HG03060 (cell line): ENCODE data around the gene NOC4L.

Experiments
- ATAC-seq: cut with Tn5 transposase; IDR thresholded peaks from one replicate; pipeline ENCODE4 v1.9.1; 2021; ENCODE audit warnings: low read depth, moderate number of reproducible peaks; ENCODE audit not compliant: unreplicated experiment

The NOC4L gene

DNA sequence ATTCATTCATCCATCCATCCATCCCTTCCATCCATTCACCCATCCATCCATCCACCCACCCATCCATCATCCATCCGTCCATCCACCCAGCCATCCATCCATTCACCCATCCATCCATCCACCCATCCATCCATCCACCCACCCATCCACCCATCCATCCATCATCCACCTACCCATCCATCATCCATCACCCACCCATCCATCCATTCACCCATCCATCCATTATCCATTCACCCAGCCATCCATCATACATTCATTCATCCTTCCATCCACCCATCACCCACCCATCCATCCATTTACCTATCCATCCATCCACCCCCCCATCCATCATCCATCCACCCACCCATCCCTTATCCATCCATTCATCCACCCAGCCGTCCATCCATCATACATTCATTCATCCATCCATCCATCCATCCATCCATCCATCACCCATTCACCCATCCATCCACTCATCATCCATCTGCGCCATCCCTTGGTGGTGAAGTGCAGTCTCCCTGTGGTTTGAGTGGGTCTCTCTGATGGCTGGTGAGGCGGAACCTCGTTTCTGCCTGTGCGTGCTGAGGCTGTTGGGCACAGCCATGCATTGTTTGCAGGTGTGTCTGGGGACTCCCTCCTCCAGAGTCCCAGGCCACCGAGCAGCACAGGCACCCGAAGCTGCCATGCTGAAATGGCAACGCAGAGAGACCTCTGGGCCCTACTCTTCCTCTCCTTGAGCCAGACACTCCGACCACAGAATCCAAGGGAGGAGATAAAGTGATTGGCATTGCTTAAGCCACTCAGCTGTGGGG, 22.7 kb downstream of the NOC4L start:
- no peak for ATAC-seq

DNA sequence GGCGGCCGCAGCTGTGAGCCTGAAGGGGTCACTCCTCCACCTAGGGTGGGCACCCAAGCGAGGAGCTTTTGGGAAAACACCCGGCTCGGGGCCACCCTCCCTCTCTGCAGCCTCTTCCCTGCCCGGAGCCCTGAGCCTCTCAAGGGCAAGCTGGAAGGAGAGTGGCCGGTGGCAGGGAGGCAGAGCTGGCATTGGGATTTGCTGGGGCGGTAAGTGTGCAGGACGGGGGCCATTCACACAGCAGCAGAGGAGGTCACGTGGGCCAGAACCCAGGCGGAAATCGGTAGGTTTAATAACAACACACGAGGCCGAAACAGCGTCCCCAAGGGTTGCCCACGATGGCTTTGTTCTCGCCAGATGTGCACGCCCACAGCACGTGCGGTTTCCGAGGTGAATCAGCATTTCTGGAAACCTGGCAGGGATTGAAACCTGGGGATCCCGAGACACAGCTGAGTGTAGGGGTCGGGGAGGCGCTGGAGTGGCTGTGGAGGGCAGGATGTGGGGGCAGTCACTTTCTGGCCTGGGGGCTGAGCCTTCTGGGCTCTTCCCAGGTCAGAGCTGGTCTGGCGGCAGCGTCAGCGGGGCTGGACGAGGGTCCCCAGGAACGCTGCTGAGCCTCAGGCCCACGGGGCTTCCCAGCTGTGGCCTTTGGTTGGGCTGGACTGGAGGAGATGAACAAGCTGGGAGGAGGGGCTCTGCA, 23.5 kb downstream of the NOC4L start:
- no peak for ATAC-seq

DNA sequence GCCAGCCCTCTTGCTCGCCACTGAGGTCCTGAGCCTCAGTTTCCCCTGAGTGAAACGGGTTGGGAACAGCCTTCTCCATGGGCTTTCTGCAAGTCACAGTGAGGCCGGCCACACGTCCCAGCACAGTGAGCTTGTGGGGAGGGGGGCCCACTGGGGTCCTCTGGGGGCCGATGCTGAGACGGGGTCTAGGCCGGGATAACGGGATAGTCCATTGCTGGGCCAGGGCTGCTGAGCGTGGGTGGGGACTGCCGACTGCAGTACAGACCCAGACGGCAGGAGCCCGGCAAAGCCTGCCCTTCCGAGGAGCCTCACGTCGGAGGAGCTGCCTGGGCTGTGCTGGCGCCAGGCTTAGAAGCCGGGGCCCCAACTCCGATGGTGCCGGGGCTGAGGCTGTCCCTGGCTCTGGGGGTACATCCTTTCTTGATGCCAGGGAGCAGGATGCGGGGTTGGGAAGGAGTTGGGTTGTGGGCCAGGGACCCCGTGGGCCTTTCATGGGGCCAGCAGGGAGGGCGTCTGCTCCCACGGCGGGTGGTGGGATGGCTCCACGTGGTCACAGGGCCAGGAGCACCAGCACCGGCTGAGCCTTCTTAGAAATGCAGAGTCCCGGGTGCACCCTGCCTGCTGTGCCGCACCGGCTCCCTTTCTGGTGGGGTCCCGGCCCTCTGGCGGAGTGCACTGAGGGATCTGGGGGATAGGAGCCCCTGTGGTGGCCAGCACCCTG, 24.2 kb downstream of the NOC4L start:
- ATAC-seq: no peak

DNA sequence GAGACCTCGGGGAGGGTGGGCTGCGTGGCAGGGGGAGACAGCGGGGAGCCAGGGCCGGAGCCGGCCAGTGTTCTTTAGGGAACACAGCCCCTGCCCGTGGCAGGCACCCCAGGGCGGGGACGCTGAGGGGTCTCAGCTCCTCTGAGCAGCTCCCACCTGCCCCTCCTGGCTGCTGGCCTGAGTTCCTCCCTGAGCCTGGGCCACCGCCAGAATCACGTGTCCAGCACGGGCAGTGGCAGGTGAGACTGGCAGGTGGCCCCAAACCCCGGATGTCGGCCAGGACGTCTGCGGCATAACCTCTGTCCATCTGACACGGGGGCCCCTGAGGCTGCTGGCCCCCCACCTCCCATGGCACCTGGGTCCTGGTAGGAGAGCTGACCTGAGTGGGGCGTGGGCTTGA, 25.1 kb downstream of the NOC4L start:
- no peak for ATAC-seq

DNA sequence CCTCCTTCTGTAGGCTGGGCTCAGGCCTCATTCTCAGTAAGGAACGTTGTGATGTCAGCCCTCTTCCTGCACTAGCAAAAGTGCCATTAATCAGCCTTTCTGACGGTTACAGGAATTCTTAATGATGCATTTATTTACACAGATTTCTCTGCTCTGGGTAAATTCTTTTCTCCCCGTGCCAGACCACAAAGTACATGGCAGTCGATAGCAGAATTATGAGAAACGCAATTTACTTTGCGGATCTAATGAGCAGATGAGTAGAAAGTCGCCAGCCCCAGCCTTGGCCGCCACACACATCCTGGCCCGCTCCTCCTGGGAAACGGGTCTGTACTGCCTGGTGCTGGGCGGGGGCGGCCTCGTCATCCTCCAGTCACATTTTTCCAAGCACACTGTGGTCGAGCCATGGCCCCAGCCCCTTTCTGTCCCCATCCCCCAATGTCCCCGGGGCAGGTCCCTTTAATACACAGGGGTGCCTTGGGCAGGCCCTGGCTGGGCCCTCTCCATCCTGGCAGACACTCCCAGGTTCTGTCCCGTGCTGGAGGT, 25.9 kb downstream of the NOC4L start:
- ATAC-seq: no peak

DNA sequence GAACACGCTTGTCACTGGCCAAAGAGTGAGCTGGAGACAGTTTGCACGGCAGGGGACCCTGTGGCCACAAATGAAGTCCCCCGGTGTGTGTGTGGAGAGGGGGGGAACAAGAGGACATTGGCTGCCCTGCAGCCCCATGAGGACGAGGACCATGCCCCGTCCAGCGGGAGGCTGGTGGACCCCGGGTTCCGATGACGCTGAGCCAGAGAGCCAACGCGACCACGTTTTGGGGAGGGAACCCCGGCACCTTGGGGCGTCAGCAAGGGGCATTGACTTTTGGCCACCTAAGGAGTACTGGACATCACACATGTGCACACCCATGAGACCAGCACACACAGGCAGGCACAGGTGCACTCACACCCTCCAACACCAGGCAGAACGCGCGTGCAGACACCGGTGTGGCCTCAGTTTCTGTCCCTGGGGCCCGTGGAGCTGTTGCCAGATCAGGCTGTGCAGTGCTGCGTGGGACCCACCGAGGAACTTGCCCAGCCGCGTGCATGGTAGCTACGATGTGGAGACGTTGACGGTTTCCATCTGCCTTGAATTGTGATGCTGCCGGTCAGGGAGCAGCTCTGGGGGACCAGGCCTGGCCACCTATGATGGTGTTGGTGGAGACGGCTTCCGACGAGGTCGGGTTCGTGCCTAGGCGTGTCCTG, 26.5 kb downstream of the NOC4L start:
- no peak for ATAC-seq

DNA sequence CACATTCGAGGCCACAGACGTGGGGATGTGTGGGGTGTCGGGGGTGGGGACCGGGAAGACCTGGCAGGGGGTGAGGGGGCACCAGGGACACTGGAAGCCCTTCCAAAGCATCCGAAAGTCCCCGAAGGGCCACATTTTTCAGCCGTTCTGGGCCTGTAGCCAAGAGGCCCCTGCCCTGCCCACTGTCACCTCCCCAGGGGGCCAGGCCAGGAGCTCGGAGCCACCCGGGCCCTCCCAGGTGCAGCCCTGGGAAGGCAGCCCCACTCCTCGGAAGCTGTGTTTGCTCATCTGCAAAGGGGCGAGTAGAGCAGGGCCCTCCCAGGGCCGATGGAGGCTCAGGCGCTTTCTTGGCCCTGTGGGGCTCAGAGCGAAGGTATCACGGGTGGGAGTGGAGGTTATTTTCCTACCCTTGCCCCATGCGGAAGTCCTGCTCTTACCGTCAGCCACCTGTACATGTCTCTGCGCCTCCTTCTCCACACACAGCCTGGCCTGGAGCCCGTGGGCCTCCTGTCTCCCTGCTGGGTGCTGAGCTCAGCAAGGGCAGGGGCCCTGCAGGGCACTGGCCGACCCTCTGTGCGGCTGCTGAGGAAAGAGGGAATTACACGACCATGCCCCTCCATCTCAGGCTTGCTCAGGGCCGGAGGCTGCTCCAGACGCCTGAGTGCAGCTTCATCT, 27.2 kb downstream of the NOC4L start:
- no peak for ATAC-seq

DNA sequence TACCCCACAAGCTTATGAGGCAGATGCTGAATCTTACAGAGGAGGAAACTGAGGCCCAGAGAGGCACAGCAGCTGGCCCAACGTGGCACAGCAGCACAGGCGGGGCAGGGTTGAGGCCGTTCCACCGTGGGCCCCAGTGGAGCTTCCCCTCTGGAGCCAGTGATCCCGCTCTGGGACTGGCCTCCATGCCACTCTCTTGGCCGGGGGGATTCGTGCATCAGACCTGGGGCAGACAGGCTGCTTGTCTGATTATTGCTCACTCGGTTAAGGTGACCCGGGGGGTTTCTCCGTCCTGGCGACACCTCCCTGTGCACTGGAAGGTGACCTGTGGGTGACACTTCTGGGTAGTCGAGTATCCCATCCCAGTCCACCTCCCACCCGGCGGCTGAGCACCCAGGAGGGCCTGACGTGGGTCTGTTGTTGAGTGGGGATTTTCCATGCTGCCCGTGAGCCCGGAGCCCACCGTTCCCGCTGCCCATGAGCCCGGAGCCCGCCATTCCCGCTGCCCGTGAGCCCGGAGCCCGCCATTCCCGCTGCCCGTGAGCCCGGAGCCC, 27.8 kb downstream of the NOC4L start:
- ATAC-seq: no peak

DNA sequence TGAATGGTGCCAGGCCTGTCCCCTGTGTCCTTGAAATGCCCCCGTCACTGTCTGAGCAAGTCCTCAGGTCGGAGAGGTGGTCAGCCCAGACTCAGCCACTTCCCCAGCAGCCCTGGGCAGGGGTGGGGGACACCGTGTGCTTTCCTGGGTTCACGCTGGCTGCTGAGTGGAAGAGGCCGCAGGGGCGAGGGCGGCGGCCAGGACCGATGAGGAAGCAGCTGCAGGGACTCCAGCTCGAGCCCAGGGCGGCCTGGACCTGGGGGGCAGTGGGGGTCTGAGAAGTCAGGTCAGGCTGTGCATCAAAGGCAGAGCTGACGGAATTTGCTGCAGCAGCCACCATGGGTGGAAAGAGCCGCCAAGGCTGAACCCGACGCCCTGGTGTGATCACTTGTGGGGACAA, 28.4 kb downstream of the NOC4L start:
- no peak for ATAC-seq

DNA sequence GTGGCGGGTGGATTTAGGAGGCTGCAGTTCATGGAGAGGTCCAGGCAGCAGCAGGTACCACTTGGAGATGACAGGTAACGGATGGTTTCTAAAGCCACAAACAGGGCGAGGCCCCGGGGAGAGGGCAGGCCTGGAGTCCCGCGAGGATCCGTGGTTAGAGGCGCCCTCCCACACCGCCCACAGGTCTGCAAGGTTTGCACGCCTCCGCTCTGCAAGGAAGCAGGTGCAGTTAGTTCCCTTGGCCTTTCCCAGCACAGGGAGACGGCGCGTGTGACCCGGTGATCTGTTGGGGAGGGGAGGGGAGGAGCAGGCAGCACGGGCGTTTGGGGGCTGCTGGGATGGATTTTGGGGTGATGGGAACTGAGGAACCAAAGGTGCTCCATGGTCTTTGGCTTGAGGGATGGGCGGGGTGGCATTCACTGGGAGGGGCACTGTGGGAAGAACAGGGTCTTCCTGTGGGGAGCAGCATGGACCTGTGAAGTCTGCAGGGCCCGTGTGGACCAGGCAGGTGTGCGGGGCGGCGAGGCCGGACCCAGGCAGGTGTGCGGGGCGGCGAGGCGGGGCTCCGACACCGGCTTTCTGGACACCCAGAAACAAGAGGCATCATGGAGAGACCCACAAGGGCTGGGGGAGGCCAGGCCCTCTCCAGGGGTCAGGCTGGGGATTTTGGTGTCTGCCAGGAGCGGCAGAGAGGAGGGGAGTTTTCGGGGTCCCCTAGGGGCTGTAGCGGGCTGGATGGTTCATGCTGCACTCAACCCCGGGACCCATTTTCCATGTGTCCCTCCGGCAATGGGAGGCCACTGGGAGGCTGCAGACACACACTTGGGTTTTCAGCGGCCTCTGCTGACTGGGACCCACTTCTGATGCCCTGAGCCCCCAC, 29.1 kb downstream of the NOC4L start:
- ATAC-seq: no peak

DNA sequence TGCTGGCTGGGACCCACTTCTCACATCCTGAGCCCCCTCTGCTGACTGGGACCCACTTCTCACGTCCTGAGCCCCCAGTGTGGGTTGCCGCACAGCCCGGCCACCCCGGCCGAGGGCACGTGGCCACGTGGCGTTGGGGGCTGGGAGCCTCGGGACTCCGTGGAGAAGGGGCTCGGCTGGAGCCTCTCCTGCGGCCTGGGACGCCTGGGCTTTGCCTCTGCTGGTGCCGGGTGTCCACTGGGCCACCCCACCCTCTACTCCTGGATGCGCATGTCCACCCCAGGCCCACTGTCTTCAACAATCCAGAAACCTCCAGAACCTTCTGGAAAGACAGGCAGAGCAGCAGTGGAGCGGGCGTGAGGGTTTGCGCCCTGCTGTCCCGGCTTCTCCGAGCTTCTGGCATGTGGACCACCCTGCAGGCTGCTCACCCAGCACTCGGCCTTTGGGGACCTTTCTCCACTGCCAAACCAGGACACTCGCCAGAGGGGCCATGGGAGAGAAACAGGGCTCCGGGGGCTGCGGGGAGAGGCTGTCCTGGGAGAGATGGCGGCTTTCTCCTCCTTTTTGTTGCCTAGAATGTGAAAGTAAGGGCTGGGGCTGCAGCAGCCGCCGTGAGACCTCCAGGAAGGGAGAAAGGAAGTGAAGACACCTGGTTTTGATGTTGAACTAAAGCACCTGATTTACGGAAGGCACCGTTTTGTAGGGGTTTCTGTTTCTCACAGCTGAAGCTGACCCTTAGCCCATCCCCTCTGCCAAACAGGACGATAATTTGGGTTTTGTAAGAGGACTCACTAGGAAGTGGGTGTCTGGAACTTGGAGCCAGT, 30.0 kb downstream of the NOC4L start:
- no peak for ATAC-seq

DNA sequence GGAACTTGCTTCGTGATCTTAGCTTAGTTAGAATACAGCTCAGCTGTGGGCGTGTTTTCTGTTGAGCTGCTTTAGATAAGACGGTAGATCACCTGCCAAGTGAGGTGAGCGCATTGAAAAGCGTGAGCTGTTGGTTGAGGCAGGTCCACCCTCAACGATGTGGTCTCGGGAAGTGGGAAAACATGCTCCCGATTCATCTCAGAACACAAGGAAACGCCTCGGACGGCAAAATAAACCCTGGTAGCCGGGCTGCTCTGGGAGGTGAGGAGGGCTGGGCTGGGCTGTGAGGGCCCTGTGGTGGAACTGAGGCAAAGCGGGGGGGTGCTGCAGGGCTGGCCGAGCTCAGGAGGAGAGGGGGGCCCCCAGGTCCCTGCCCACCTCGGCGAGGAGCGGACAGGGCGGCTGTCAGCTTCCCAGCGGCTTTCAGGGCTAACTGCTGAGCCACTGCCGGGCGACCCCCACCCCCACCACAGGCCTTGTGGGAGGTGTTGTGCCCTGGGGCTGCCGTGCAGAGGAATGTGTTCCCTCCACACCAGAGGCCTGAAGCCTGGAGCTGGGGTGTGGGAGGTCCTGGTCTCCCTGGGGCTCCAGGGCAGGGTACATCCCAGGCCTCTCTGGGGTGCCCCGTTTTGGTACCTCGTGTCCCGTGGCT, 30.7 kb downstream of the NOC4L start:
- ATAC-seq: no peak

DNA sequence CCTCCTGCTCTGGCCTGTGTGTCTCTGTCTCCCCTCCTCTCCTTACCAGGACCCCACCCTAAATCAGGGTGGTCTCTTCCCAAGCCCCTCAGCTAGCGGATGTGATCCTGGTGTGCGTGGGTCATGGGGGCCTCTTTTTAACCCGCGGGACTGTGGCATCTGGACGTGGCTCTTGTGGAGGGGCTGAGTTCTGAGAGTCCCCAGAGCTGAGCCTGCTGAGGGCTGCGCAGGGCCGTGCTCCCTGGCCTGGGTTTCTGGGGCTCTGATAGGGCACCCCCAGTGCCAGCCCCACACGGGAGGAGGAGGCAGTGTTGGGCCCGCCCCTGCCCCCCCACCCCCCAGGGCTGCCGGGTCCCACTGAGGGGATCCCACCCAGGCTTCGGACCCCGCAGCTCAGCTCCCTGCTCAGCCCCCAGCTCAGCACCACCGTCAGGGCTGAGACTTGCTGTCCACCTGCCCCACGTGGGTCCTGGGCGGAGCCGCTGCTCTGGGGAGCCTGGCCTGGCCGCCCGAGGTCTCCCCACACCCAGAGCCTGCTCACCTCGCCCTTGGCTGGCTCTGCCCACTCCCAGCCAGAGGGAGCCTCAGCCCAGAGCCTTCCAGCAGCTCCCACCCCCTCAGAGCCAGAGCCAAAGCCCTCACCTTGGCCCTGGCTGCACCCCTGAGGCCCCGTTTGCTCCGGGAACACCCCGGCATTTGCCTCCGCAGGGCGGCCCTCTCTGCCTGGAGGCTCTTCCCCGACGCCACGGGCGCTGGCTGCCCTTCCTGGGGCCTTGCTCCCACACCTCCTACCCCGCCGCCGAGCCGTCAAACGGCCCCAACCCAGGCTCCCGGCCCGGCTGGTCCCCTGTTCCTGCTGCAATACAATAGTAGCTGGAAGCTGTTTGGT, 31.5 kb downstream of the NOC4L start:
- ATAC-seq: no peak

DNA sequence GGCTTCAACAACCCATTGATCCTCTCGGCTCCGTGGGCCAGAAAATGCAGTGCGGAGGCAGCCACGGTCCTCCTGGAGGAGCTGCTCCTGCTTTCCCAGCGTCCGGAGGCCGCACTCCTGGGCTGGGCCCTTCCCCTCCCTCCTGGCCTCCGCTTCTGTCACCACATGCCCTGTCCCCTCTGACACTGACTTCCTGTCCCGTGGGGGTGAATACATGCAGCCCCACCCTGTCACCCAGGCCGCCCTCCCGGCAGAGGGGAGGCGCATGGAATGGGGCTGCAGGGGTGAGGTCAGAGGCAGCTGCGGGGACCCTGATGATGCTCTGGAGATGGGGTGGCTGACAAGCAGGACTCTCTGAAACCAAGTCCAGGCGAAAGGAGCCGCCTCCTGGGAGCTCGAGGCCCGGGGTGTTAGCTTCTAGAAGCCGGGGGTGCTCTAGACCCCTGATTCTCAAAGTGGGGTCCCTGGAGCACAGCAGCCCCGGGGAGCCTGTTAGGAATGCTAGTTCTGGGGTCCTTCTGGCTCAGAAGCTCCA, 32.2 kb downstream of the NOC4L start:
- ATAC-seq: no peak

DNA sequence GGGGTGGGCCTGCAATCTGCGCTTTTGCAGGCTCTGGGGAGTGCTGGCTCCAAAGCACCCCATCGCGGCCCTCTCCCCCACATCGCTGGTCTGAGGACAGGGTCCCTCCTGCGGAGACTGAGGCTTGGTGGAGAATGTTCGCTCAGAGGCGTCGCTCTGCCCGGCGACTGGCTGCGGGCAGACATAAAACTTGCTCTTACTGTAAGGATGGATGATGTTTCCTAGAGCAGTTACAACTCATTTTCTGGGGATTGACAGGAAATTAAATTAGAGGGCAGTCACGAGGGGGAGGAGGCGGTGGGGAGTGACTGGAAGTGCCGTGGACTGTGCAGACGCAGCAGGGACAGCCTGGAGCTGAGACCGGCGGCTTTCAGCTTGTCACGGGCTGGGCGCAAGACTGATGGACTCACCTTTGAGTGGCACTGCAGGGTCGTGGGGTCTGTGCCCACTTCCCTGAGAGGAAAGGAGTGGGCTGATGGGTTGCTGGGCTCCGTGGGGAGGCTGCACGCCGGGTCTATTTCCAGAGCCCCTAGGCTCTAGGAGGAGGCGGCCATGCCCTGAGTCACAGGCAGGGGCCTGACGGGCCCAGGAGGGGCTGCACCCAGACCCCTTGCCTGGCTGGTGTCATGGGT, 32.8 kb downstream of the NOC4L start:
- no peak for ATAC-seq

DNA sequence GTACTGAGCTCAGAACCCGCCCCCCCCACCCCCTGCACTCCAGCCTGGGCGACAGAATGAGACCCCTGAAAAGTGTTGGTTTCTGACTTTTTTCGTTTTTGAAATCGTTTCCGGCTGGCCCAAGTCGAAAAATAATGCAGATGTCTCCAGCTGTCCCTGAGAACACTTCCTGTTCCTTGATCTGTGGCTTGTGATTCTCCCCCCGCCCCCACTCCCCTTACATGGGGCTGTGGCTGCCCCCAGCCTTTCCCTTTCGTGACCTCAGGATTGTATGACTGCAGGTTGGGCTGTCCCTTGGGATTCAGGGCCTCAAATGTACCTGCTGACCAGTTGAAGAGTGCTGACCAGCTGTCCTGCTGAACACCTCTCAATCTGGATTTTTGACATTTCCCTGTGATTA, 34.1 kb downstream of the NOC4L start:
- ATAC-seq: no peak
